ENCODE data around the gene FOXQ1. TPM values are rescaled to one million over a fixed set of nuclear protein-coding genes. Genes with fewer than 3 reads are reported as not detected.

FOXQ1 gene
- total and polyA plus RNA-seq, 2 of the 13 experiments (the other 11 are each of a cell fraction or from before 2014, with no cell fraction given): 35.2 to 39.8 TPM

DNA sequence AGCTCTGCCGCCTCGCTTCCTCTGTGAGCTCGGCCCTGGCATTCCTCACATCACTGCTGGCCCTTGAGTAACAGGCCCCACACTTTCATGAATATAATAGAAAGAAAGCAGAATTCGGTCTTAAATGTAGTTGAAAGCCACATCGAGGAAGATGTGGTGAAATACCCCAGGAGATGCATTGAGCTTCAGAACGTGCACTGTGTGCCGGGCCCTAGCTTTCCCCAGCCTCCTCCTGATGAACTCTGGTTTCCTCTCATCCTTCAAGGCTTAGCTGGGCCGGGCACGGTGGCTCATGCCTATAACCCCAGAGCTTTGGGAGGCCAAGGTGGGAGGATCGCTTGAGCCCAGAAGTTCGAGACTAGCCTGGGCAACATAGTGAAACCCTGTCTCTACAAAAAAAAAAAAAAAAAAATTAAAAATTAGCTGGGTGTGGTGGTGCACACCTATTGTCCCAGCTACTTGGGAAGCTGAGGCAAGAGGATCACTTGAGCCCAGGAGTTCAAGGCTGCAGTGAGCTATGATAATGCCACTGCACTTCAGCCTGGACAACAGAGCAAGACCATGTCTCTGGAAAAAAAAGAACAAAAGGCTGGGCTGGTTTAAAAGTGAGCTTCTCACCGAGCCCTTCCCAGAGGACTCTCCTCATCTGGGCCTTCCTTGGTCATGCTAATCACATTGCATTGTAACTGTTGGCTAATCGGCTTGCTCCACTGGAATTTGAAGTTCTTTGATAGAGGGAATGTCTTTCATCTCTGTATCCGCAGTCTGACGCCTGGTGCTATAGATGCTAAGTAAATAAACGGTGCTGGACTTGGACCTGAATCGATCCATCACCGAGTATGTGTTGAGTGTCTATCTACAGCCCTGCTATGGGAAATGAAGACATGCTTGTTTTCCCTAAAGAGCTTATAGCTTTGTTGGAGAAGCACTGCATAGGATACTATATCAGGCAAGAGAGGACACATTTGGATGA lies 43.8 kb upstream of the FOXQ1 start (continued):
- TF ChIP-seq, protein P1, sequence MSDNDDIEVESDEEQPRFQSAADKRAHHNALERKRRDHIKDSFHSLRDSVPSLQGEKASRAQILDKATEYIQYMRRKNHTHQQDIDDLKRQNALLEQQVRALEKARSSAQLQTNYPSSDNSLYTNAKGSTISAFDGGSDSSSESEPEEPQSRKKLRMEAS (IDR thresholded peaks at IDR 0.05): peak; percentile 88
- TF ChIP-seq ADNP (CRISPR knock-in tag; IDR thresholded peaks at IDR 0.05) (no peak; the same call in 1 of the 2 replicates), ZNF557 (CRISPR knock-in tag; IDR thresholded peaks at IDR 0.05) (peak; percentile 97), ZNF430 (CRISPR knock-in tag; IDR thresholded peaks at IDR 0.05) (peak; percentile 83; the same call in 1 of the 2 replicates), HOXA9 (CRISPR knock-in tag; IDR thresholded peaks at IDR 0.05; ENCODE audit: borderline replicate concordance) (no peak), STAT5B (CRISPR knock-in tag; IDR thresholded peaks at IDR 0.05) (peak; percentile 97), FLYWCH1 (CRISPR knock-in tag; IDR thresholded peaks at IDR 0.05) (peak; percentile 43; the same call in 1 of the 2 replicates)
- TF ChIP-seq, protein P2, sequence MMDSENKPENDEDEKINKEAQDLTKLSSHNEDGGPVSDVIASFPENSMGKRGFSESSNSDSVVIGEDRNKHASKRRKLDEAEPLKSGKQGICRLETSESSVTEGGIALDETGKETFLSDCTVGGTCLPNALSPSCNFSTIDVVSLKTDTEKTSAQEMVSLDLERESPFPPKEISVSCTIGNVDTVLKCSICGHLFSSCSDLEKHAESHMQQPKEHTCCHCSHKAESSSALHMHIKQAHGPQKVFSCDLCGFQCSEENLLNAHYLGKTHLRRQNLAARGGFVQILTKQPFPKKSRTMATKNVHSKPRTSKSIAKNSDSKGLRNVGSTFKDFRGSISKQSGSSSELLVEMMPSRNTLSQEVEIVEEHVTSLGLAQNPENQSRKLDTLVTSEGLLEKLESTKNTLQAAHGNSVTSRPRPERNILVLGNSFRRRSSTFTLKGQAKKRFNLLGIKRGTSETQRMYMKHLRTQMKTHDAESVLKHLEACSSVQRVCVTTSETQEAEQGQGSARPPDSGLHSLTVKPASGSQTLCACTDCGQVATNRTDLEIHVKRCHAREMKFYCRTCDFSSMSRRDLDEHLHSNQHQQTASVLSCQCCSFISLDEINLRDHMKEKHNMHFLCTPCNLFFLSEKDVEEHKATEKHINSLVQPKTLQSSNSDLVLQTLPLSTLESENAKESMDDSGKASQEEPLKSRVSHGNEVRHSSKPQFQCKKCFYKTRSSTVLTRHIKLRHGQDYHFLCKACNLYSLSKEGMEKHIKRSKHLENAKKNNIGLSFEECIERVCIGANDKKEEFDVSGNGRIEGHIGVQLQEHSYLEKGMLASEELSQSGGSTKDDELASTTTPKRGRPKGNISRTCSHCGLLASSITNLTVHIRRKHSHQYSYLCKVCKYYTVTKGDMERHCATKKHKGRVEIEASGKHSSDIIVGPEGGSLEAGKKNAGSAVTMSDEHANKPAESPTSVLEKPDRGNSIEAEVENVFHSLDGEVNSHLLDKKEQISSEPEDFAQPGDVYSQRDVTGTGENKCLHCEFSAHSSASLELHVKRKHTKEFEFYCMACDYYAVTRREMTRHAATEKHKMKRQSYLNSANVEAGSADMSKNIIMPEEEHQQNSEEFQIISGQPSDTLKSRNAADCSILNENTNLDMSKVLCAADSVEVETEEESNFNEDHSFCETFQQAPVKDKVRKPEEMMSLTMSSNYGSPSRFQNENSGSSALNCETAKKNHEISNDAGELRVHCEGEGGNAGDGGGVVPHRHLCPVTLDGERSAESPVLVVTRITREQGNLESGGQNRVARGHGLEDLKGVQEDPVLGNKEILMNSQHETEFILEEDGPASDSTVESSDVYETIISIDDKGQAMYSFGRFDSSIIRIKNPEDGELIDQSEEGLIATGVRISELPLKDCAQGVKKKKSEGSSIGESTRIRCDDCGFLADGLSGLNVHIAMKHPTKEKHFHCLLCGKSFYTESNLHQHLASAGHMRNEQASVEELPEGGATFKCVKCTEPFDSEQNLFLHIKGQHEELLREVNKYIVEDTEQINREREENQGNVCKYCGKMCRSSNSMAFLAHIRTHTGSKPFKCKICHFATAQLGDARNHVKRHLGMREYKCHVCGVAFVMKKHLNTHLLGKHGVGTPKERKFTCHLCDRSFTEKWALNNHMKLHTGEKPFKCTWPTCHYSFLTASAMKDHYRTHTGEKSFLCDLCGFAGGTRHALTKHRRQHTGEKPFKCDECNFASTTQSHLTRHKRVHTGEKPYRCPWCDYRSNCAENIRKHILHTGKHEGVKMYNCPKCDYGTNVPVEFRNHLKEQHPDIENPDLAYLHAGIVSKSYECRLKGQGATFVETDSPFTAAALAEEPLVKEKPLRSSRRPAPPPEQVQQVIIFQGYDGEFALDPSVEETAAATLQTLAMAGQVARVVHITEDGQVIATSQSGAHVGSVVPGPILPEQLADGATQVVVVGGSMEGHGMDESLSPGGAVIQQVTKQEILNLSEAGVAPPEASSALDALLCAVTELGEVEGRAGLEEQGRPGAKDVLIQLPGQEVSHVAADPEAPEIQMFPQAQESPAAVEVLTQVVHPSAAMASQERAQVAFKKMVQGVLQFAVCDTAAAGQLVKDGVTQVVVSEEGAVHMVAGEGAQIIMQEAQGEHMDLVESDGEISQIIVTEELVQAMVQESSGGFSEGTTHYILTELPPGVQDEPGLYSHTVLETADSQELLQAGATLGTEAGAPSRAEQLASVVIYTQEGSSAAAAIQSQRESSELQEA (CRISPR knock-in tag; IDR thresholded peaks at IDR 0.05; ENCODE audit: not compliant biosample characterization): no peak
- TF ChIP-seq, protein P3, sequence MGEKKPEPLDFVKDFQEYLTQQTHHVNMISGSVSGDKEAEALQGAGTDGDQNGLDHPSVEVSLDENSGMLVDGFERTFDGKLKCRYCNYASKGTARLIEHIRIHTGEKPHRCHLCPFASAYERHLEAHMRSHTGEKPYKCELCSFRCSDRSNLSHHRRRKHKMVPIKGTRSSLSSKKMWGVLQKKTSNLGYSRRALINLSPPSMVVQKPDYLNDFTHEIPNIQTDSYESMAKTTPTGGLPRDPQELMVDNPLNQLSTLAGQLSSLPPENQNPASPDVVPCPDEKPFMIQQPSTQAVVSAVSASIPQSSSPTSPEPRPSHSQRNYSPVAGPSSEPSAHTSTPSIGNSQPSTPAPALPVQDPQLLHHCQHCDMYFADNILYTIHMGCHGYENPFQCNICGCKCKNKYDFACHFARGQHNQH (CRISPR knock-in tag; IDR thresholded peaks at IDR 0.05): peak; percentile 98
- TF ChIP-seq, protein P4, sequence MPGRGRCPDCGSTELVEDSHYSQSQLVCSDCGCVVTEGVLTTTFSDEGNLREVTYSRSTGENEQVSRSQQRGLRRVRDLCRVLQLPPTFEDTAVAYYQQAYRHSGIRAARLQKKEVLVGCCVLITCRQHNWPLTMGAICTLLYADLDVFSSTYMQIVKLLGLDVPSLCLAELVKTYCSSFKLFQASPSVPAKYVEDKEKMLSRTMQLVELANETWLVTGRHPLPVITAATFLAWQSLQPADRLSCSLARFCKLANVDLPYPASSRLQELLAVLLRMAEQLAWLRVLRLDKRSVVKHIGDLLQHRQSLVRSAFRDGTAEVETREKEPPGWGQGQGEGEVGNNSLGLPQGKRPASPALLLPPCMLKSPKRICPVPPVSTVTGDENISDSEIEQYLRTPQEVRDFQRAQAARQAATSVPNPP (CRISPR knock-in tag; IDR thresholded peaks at IDR 0.05): peak; percentile 92
